ENCODE measurements around the gene SLC1A2.

Gene SLC1A2

GRCh38 chr11:35265755-35266454 lies 153.5 kb downstream of the SLC1A2 start:
- DNase-seq: no peak

- DNase-seq: no peak
Observed at GRCh38 chr11:35262735-35263134, 156.6 kb downstream of the SLC1A2 start.

GRCh38 chr11:35262056-35262455 lies 157.3 kb downstream of the SLC1A2 start:
- DNase-seq: no peak

DNA sequence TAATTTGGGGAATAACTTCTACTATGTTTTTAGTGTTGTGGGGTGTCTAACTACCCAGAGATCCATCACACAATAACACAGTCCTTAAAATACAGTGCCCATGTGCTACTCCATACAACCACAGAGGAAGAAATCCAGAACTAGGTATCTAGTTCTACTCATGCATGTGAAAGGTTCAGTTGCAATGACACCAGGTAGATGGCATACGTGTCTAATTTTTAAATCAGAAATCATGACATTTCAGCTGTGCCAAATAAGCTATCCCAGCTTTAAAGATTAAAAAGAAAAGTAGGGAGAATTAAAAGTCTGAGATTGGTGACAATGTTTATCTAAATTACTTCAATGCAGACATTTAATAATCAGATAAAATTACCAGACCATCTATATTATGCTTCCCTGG lies 158.2 kb downstream of the SLC1A2 start:
- DNase-seq: no peak

GRCh38 chr11:35260342-35260985 lies 158.9 kb downstream of the SLC1A2 start:
- no peak for DNase-seq

GRCh38 chr11:35259529-35259928 lies 159.8 kb downstream of the SLC1A2 start:
- no peak for DNase-seq

GRCh38 chr11:35257281-35257680 lies 162.1 kb downstream of the SLC1A2 start:
- DNase-seq: peak; percentile 11

DNA sequence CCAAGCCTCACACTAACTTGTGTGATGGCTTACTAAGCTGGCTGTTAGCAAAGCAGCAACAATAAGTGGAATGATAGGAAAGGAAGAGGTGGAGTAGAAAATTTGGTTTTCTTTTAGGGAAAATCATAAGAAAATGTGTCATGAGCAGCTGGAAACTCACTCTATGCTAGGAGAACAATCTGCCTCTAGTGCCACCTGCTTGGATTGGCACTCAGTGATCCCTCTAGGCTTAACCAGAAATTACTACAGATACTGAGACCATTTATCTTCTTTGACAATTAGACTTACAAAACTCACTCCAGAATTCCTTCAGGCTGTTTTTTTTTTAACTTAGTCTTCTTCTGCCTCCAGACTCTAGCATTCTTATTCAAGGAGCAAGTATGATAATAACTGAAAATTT lies 163.1 kb downstream of the SLC1A2 start:
- no peak for DNase-seq

DNA sequence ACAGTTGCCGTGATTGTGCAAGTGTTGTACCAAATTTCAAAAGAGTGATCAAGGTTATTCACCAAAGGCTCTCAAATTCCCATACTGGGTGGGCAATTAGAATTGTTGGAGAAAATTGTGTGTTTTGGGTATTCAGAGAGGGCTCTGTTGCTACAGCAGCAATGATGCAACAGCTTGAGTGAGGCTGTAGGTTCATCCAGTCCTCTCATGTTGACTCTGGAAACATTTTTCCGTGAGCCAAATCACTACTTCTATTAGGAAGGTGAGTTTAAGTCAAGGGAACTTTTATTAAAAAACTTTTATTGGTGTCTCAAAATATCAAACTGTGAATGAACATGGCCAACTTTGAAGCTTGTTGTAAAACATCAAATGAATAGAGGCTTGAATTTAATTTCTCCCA lies 163.8 kb downstream of the SLC1A2 start:
- no peak for DNase-seq

DNA sequence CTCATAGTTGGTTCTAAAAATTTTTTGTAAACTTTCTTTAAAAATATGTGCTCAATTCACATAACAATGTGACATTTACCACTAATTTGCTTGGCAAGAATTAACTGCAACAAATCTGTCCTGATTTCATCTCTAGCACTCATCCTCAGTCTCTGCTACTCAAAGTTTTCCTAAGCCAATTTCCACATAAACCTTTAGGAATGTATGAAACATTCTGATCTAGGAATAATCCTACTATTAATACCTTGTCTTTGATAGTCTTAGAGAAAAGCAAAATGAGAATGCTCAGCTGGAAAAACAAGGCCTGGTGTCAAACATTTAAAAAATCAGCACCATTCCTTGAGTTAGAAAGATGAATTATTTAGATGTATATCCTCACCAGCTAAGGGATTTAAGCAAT lies 166.1 kb downstream of the SLC1A2 start:
- DNase-seq: no peak

- no peak for DNase-seq
Observed at GRCh38 chr11:35250621-35251020, 168.7 kb downstream of the SLC1A2 start.

DNA sequence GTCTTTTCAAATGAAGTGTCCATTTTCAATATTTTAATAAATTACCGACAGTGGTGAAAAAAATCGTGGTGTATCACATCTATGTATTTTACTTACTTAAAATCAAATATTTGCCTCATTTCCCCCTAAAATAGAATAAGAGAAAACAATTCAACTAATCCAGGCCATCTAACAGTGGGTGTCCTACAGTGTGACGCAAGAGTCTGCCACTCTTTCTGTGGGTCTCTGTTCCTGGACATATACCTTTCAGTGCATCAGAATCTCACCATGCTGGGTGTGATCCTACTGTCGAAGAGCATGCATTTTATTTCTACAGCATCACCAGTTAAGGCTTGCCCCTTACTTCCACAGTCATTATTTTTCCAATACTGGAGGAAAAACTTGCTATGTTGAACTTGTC lies 169.2 kb downstream of the SLC1A2 start:
- no peak for DNase-seq

GRCh38 chr11:35248558-35249323 lies 170.6 kb downstream of the SLC1A2 start:
- no peak for DNase-seq

- DNase-seq: peak; percentile 46
Observed at GRCh38 chr11:35247863-35248262, 171.5 kb downstream of the SLC1A2 start.

- DNase-seq: peak; percentile 79
Observed at GRCh38 chr11:35247428-35247827, 171.9 kb downstream of the SLC1A2 start.

- no peak for DNase-seq
Observed at GRCh38 chr11:35246745-35247144, 172.6 kb downstream of the SLC1A2 start.

DNA sequence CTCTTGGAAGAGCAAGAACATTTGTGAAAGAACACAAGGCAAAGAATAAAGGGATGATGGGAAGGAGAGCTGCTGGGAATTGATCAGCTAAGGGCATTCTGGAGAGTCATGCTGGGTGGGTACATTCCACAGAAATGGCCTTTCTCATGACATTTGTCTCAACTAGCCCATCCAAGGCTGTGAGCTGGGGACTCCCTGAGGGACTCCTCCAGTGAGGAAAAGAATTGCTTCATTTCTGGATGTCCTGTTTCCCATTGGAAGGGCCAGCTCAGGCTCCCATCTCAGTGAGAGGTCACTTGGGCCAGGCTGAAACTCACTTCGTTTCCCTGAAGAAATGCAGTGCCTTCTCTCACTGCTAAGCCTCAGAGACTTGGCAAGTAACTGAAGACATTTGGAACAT lies 173.6 kb downstream of the SLC1A2 start:
- no peak for DNase-seq

DNA sequence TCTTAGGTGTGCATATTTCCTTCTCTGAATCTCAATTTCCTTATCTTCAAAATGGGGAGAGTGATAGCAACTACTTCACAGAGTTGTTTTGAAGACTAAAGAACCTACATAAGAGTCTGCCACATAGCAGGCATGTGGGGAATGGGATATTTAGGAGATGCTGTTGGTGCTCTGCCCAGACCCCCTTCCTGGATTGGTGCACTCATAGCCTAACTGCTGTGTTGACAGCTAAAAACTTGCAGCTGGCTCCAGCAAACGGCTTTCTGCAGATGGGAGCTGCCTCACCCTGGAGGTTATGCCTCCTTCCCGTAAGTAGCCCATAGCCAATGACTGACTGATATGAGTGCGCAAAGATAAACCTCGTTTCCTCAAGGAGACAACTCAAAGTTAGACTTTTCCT lies 174.3 kb downstream of the SLC1A2 start:
- DNase-seq: peak; percentile 8

DNA sequence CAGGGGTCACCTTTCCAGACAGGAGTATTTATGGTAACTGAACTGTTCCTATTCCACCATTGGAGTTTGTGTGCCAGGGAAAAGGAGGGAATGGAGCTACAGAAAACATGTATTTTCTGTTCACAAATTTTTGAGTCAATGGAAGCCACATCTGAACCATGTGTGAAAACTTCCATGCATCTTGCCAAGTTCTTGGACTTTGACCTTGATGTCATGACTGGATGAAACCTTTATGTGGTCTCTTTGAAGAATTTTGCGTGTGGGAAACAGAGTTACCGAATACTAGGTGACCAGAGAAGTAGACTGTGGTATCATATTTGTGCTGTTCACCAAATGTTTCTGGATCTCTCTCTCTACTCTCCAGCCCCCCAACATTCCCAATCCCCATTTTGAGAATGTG lies 175.6 kb downstream of the SLC1A2 start:
- no peak for DNase-seq

DNA sequence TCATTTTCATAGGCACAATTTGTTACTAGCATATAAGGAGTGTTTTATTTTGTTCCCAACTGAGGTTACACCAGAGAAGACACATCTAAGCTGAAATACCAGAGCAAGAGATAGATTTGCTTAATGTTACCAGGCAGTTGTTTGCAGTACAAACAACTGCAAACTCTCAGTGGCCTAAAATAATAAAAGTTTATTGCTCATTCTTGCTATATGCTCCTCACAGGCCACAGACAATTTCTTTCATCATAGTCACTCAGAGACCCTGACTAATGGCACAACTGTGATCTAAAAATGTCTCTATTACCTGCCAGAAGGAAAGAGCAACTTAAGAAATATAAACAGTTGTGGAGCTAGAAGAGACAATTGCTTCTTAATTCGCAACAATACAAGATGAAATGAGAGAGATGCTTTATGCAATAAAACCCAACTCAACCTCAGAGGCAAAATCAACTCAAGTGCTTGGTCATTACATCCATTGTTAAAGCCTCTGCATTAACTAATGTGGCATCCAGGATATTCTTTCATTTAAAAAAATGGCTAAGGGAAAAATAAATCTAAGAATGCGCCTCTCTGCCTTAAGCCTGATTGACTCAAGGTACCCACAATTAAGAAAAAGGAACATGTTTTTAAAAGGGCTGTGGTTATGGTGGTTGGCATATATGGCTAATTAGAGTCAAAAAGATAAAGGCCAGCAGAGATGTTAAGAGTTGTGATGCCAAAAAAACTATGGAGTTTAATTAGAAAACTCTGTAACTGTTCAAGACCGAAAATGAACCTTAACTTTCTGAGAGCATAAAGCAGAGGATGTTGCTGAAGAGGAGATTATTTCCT lies 176.7 kb downstream of the SLC1A2 start:
- DNase-seq: no peak

- peak; percentile 11 for DNase-seq
Observed at GRCh38 chr11:35241531-35241930, 177.8 kb downstream of the SLC1A2 start.

DNA sequence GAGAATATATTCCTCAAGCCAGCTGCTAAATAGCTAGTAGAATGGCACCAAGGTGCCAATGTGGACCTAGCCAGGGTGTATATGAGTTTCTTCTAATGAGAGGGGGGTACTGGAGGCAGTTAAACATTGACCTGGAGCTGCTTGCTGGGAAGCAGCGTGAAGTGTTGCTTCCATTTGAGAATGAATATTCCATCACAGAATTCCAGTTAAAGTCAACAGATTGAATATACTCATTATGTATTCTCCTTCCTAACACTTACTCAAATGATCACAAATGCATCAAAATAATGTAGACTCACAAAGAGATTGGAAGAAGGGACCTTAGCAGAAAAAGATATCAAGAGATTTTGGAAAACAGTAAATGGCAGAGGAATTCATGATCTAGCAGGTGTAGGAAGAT lies 178.3 kb downstream of the SLC1A2 start:
- no peak for DNase-seq

GRCh38 chr11:35239471-35240075 lies 179.8 kb downstream of the SLC1A2 start:
- no peak for DNase-seq
